ENCODE measurements around the gene SUDS3. TPM values are rescaled to one million over a fixed set of nuclear protein-coding genes. Genes with fewer than 3 reads are reported as not detected.

Gene SUDS3, protein sequence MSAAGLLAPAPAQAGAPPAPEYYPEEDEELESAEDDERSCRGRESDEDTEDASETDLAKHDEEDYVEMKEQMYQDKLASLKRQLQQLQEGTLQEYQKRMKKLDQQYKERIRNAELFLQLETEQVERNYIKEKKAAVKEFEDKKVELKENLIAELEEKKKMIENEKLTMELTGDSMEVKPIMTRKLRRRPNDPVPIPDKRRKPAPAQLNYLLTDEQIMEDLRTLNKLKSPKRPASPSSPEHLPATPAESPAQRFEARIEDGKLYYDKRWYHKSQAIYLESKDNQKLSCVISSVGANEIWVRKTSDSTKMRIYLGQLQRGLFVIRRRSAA
- total RNA-seq = 11.6 and 14.4 TPM in 2 replicates

GRCh38 chr12:118376089-118377020 is at the start of gene SUDS3:
Gene SUDS3, plus strand, starts transcription at chr12:118376555. Its CDS starts 137 bp downstream, at chr12:118376692.

DNA sequence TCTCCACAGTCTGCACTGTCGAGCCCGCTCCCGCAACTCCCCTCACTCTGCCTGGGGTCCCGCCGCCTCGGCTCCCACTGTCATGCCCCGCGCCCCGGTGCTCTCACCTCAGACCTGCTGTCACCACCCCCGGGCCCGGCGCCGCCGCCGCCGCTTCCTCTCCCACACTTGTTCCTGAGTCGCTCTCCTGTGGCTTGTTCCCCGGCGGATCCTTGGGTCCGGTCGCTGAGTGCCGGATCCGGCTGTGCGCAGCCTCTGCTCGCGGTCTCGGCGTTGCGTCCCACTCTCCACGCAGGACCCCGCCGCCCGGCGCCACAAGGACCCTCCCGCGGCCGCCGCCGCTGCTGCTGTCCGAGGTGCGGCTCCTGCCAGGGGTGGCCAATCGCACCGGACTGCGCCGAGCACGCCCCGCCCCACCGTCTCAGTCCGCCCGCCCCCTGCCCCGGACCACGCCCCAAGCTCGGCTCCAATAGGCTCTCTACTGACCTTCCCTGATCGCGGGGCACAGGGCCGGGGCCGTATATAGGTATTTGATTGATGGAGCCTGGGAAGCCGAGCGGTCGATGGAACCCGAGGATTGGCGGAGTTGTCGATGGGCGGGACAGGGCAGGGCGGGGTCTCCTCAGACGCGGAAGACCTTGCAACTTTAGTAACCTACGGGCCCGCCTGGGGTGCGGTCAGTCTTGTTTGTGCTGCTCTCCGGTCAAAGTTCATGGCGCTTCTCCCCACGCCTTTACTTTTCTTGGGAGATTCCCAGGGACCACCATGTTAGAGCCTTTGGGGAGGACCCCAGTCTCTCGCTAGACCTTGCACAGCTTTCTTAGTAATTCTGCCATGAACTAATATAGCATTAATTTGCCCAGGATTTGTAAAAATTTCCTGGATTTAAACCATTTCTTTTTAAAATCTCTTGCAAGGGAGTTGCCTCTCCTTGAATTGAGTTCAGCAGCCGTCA is 3.5 kb upstream of the SUDS3 start, which contains the start of gene TAOK3:
TSS of gene TAOK3 (minus strand) at position 367 of the 955 bp plus-strand sequence. CDS start 117,340 bp downstream, outside the sequence.

Other genes starting within 250 kb of the SUDS3 start
- gene PEBP1, start 240.4 kb upstream of the SUDS3 start, total RNA-seq = 196 and 228 TPM in 2 replicates
- gene TAOK3, start 3.6 kb upstream of the SUDS3 start, total RNA-seq = 13.5 and 14.3 TPM in 2 replicates

Measured in cardiac ventricle fibroblast (primary cell).